ENCODE measurements around the gene ADCY3.

ADCY3 gene

DNA sequence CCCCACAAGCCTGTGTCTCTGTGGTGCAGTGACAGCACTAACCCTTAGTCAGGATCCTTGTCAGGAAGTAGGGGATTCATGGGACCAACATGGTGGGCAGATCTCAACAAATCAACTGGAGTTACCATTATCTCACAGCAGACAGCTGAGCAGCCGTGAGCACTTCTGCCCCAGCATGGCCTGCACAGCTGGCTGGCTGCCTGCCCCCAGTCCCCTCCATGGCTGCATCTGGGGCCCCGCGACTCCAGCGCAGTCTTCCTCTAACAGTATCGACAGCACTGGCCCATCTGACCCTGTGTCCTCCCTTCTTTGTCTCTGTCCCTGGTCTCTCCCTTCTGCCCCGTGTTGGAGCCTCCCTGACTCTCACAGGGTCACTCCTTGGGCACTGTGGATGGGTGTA, 4.7 kb upstream of the ADCY3 start:
- no peak for DNase-seq

DNA sequence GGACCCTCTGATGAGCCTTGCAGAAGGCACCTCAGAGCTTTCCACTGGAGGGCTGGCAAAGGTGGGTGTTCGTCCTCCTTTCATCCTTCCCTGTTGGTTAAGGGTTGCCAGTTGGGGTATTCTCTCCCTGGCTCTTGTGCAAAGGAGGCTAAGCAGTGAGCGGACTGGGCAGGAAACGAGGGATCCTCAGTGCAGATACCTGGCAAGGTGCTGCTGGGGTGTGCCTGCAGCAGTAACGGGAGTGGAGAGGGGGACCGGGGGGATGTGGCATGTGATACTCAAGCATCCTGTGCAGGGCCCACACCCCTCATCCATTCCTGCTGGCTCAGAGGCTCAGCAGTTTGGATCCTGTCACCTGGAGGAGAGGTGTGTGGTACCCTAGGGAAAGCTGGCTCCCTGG, 4.2 kb upstream of the ADCY3 start:
- DNase-seq: no peak

DNA sequence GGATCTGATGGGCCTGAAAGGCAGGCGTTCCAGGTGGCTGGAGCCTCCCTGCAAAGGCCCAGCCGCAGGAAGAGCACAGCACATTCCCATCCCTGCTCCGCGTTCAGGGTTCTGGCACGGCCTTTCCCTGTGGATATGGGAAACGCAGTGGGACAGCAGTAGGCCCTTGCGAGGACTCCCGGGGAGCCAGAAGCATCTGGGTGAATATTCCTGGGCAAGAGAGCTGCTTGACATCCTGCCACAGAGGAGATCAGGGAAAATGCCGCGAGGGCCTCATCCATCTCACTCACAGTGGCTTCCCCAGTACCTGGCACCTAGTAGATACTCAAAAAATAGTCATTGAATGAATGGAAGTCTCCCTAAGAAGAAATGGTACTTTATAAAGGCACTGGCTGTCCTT, 3.1 kb upstream of the ADCY3 start:
- DNase-seq: no peak

GRCh38 chr2:24922556-24922955, 2.5 kb upstream of the ADCY3 start:
- DNase-seq: no peak

DNA sequence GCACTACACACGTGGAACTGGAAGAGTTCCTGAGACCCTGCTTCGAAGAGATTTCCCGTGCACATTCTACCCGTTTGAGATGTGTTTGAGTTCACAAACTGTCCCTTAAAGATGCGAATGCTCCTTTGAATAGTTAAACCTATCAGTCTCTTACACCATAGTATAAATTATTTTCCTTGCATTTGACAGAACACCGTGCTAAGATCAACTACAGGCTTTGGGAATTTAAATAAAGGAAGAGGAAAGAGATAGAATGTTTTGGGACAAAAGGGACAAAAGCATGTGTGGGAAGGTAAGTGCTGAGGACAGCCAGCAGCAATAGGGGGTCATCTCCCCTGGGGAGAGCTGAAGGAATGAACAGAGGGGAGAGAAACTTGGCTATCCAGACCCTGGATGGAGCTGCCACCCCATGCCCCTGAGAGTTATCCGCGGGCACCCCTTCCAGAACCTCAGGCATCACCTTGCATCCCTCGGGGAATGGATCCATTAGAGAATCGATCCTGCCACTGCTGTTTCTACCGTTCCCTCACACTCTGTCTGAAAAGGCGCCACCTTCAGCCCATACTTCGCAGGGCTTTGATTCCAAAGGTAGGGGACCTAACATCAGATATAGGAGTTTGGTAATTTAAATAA, 888 bp upstream of the ADCY3 start:
- DNase-seq: peak; percentile 16

DNA sequence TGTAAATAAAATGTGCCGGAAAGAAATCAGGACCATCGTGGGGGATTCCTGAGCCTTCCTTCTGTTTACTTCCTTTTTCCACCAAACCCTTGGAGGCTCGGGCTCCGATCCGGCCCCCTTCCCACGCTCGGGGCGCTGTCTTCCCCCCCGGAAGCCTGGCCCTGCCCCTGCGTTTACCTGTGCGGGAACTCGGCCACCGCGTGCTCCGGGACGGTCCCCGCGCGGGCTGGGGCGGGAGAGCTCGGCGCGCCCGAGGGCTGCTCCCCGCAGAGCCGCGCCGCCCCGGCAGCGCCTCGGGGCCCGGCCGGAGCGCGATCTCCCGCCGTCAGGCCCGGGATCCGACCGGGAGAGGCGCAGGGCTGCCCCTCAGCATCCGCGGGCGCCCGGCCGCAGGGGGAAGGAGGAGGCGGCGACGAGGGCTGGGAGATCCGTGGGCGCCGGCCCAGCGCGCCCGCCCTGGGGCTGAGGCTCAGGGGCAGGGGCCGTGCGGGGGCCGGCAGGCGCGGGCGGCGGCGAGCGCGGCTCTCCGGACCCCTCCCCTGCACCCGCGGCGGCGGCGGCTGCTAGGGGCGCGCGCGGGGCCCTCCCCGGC, 435 bp downstream of the ADCY3 start:
- DNase-seq: peak; percentile 12

- DNase-seq: peak; percentile 18
These were observed 966 bp downstream of the ADCY3 start for GRCh38 chr2:24919037-24919505.

GRCh38 chr2:24918326-24919036, 1.6 kb downstream of the ADCY3 start:
- DNase-seq: no peak

DNA sequence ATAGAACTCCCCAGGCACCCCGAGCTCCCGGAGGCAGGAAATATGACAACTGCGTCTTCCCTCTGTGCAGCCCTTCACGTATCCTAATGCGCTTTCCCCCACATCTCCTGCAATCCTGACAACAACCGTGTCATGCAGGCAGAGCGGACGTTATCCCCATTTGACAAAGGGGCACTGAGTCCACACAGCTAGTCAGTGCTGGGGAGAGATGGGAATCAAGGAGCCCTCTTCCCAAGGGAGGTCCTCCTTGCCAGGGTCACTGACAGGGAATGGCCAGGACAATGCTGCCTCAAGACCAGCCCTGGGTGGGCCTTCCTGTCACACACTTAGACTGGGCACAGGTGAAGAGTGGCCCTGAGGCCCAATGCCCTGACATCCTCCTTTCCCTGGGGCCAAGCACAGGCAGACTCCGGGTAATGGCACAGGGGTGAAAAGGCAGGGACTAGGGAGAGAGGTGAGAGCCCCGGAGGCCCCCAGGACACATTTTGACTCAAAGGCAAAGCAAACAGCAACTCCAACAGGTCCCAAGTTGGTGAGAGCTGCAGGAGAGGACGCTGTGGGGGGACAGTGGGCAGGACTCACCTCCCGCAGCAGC, 2.2 kb downstream of the ADCY3 start:
- no peak for DNase-seq

- no peak for DNase-seq
These were observed 3.0 kb downstream of the ADCY3 start for GRCh38 chr2:24917086-24917485.

DNA sequence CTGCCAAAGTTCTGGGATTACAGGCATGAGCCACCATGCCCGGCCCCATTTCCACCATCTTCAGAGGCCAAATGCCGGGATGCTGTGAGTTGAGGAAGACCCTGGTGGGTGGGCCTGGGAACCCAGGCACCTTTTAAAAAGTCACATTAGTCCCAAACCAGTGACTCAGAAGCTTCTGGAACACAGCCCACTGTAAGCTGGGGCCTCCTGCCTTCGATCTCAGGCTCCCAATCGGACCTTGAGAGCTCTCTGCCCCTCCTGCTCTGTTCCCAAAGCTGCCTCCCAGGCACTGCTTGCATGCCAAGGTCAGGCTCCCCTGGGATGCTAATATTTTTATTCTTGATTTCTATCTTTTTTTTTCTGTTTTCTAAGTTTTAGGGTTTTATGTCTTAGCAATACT, 4.2 kb downstream of the ADCY3 start:
- DNase-seq: no peak

DNA sequence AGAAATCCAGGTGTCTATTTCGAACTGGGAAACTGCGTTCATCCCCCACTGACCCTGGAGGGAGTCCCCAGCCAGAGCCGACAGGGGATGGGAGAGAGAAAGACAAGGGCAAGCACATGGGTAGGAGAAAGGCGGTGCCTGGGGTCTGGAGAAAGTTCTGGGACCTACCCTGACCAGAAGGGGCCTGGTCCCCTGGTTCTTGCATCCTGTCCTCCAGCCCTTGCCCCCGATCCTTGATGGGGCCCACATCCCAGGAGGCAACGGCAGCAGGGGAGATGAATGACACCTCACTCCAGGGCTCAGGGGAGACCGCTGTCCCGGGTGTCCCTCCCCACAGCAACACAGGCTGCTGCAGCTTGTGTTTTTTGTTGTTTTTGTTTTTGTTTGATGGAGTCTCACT, 4.9 kb downstream of the ADCY3 start:
- DNase-seq: no peak

DNA sequence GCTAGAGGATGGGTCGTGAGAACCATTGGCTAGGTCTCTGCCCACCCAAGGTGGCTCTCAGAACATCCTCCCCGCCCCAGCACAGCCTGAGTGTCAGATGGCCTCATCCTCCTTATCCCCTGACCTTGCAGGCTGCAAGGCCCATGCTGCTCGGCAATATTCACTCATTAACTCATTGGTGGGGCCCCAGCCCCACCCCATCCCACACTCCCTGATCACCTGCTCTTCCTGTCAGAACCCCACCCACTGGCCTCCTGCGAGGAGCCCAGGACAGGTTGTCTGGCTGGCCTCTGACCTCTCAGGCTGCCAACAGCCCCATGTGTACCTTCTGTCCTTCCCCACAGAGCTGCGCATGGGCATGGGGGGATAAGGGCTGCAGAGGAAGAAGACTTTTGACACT, 5.3 kb downstream of the ADCY3 start:
- DNase-seq: no peak

DNA sequence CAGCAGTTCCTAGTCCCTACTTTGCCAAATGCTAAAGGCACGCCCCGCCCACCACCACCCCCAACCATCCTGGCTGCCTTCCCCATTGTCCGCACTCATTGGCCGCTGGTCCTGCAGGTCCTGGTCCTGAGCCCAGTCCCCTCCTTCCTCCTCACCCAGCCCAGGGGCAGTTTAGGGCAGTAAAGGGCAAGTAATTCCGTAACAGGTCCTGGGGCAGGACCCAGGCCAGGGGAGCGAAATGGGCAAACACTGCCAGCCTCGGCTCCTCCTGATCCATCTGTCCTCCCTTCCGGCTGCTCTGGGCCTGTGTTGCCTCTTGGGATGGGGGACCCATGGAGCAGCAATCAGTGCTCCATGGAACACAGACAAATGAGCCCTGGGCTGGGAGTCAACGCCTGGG, 6.1 kb downstream of the ADCY3 start:
- DNase-seq: no peak

- DNase-seq: no peak
These were observed 7.1 kb downstream of the ADCY3 start for GRCh38 chr2:24912986-24913385.

- DNase-seq: no peak
These were observed 7.5 kb downstream of the ADCY3 start for GRCh38 chr2:24912523-24912922.

DNA sequence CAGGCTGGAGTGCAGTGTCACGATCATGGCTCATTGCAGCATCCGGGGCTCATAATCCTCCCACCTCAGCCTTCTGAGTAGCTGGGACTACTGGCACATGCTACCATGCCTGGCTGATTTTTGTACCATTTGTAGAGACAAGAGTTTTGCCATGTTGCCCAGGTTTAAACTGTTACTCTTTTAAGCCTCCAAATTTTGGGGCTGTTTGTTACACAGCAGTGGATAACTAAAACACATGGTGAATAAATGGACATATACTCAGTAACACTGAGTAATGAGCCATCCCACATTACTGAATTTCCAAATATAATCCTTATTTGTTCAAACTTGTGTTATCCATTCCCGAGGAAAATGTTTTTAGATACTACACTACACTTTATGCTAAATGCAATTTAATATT, 9.8 kb downstream of the ADCY3 start:
- DNase-seq: no peak

GRCh38 chr2:24909555-24910177, 10.4 kb downstream of the ADCY3 start:
- DNase-seq: no peak

GRCh38 chr2:24908461-24908901, 11.6 kb downstream of the ADCY3 start:
- no peak for DNase-seq

- DNase-seq: no peak
These were observed 12.9 kb downstream of the ADCY3 start for GRCh38 chr2:24907116-24907515.

DNA sequence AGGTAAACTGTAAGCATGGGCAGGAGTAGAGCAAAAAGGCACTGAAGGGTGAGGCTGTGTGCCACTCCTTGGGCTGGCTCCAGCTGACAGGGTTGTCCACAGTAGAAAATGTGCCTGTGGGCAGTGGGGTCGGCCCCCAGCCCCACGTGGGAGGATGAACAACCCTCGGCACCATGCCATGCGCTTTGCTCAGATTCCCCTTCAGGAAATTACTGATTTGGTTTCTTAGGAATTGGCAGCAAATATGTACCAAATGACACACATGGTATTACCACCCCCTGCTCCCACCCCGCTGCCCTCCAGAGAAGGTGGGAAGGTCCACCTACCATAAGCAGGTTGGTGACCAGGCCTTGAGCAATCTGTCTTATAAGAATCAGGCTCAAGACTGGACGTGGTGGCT, 13.6 kb downstream of the ADCY3 start:
- DNase-seq: no peak

DNA sequence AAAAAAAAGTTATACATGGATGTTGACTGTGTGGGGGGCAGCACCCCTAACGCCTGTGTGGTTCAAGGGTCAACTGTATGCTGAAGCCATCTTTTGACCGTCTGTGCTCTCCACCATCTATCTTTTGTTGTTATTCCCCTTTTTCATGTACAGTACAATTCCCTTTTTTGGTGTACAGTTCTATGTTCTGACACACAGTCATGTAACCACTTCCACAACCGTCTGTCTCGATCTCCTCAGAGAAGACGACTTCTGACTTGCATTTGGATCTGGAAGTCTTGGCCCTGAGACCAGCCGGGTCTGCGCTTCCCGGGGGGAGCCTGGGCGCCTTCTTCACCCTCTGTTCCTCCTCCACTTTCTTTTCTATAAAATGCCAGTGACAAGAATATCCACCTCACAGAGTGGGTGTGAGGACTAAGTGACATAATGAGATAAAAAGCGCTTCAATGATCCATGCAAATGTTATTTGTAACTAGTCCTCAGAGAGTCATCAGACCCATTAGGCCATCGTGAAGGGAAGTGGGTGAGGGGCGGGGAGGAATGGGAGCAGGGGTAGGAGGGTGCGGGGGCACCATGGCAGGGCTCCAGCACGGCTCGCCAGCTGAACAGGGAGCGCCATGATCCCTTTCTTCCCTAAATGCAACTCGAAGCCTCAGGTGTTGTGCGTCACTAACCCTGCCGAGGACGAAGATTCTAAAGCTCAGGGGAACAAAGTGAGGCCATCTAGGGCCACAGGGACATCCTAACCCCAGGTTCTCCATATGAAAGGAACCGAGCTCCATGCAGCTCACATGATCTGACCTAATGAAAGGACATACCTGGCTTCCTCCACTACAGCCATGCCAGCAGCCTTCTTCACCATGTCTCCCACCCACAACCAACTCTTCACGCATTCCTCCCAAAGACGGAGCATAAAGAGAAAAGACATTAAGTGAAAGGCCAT, 16.6 kb downstream of the ADCY3 start:
- DNase-seq: no peak

Measured in HCEC 1CT (cell line).